ENCODE data around the gene NAGS.
"Not testable (repeated sequence)": the region's sequence is repeated elsewhere in the genome, so short reads cannot be mapped to it uniquely, and the experiment has no call there.

Gene NAGS

GRCh38 chr17:44006598-44007345, 2.4 kb downstream of the NAGS start:
- peak; percentile 90 for DNase-seq

- peak; percentile 8 for DNase-seq
Observed at GRCh38 chr17:44007346-44008204, 3.2 kb downstream of the NAGS start.

- DNase-seq = no peak
Observed at GRCh38 chr17:44008205-44008909, 3.9 kb downstream of the NAGS start.

GRCh38 chr17:44010966-44011647, 6.7 kb downstream of the NAGS start:
- DNase-seq = no peak

- DNase-seq = no peak
Observed at GRCh38 chr17:44011876-44012275, 7.5 kb downstream of the NAGS start.

GRCh38 chr17:44012391-44012790, 8.0 kb downstream of the NAGS start:
- DNase-seq = no peak

- DNase-seq = no peak
Observed at GRCh38 chr17:44012874-44013273, 8.5 kb downstream of the NAGS start.

GRCh38 chr17:44014133-44014436, 9.7 kb downstream of the NAGS start:
- DNase-seq = no peak

GRCh38 chr17:44014437-44015172, 10.2 kb downstream of the NAGS start, which contains the start of gene TMEM101:
Gene TMEM101 (minus strand): TSS chr17:44014963. CDS start chr17:44014952, 11 bp downstream.
- DNase-seq = peak; percentile 87

GRCh38 chr17:44021227-44021626, 16.8 kb downstream of the NAGS start:
- not testable (repeated sequence) for DNase-seq

GRCh38 chr17:44022246-44022645, 17.8 kb downstream of the NAGS start:
- no peak for DNase-seq

GRCh38 chr17:44023545-44024270, 19.3 kb downstream of the NAGS start:
- DNase-seq = no peak

- DNase-seq = no peak
Observed at GRCh38 chr17:44024271-44024663, 19.8 kb downstream of the NAGS start.

GRCh38 chr17:44024853-44025252, 20.4 kb downstream of the NAGS start:
- no peak for DNase-seq

- no peak for DNase-seq
Observed at GRCh38 chr17:44029736-44030135, 25.3 kb downstream of the NAGS start.

GRCh38 chr17:44030482-44030881, 26.1 kb downstream of the NAGS start:
- no peak for DNase-seq

- DNase-seq = peak; percentile 45
Observed at GRCh38 chr17:44033861-44034408, 29.5 kb downstream of the NAGS start.

- not testable (repeated sequence) for DNase-seq
Observed at GRCh38 chr17:44034688-44035087, 30.3 kb downstream of the NAGS start.

- no peak for DNase-seq
Observed at GRCh38 chr17:44037471-44037870, 33.0 kb downstream of the NAGS start.

- no peak for DNase-seq
Observed at GRCh38 chr17:44038604-44039011, 34.2 kb downstream of the NAGS start.
